Stimulated activated CD4-positive, alpha-beta T cell treated with anti-CD3 and anti-CD28 coated beads, Interleukin-2, amount 100 ng/mL, for 48 hours (primary cell): ENCODE measurements around the gene SERGEF.

Source experiments
- DNase-seq, 2 donors: peaks; one replicate each; pipeline ENCODE4 v3.0.0-alpha.2; 2020

Gene SERGEF

GRCh38 chr11:17855531-17856290 lies 157.1 kb downstream of the SERGEF start:
- DNase-seq, result no peak

- no peak for DNase-seq
Observed at GRCh38 chr11:17853280-17853679, 159.6 kb downstream of the SERGEF start.

GRCh38 chr11:17852246-17852645 lies 160.6 kb downstream of the SERGEF start:
- no peak for DNase-seq

- DNase-seq, result no peak
Observed at GRCh38 chr11:17851697-17852096, 161.2 kb downstream of the SERGEF start.

GRCh38 chr11:17850336-17850735 lies 162.5 kb downstream of the SERGEF start:
- no peak for DNase-seq

- DNase-seq, result no peak
Observed at GRCh38 chr11:17848715-17849114, 164.1 kb downstream of the SERGEF start.

GRCh38 chr11:17846852-17847453 lies 165.9 kb downstream of the SERGEF start:
- no peak for DNase-seq

GRCh38 chr11:17845431-17845881 lies 167.4 kb downstream of the SERGEF start:
- DNase-seq, result no peak

- no peak for DNase-seq
Observed at GRCh38 chr11:17840101-17840548, 172.7 kb downstream of the SERGEF start.

- no peak for DNase-seq
Observed at GRCh38 chr11:17839450-17839849, 173.4 kb downstream of the SERGEF start.

GRCh38 chr11:17838102-17838501 lies 174.7 kb downstream of the SERGEF start:
- DNase-seq, result no peak

- DNase-seq, result no peak
Observed at GRCh38 chr11:17831883-17832282, 181.0 kb downstream of the SERGEF start.

- DNase-seq, result no peak
Observed at GRCh38 chr11:17831228-17831627, 181.6 kb downstream of the SERGEF start.

GRCh38 chr11:17828311-17828751 lies 184.5 kb downstream of the SERGEF start:
- no peak for DNase-seq

GRCh38 chr11:17827006-17827405 lies 185.8 kb downstream of the SERGEF start:
- DNase-seq, result no peak

- no peak for DNase-seq
Observed at GRCh38 chr11:17822401-17822781, 190.5 kb downstream of the SERGEF start.

GRCh38 chr11:17821648-17822400 lies 191.0 kb downstream of the SERGEF start:
- DNase-seq, result no peak

- no peak for DNase-seq
Observed at GRCh38 chr11:17816232-17816931, 196.5 kb downstream of the SERGEF start.

GRCh38 chr11:17814546-17814945 lies 198.3 kb downstream of the SERGEF start:
- DNase-seq, result no peak

GRCh38 chr11:17813391-17814059 lies 199.3 kb downstream of the SERGEF start:
- DNase-seq, result no peak

- DNase-seq, result no peak
Observed at GRCh38 chr11:17812865-17813187, 200.0 kb downstream of the SERGEF start.

- no peak for DNase-seq
Observed at GRCh38 chr11:17812091-17812864, 200.6 kb downstream of the SERGEF start.
